ENCODE data around the gene C22orf15. TPM values are rescaled to one million over a fixed set of nuclear protein-coding genes. Genes with fewer than 3 reads are reported as not detected.

C22orf15 gene
- total and polyA plus RNA-seq, 7 experiments from 2014 or later, result 1.2 to 5.7 (median 2.3) TPM; not detected in 1

DNA sequence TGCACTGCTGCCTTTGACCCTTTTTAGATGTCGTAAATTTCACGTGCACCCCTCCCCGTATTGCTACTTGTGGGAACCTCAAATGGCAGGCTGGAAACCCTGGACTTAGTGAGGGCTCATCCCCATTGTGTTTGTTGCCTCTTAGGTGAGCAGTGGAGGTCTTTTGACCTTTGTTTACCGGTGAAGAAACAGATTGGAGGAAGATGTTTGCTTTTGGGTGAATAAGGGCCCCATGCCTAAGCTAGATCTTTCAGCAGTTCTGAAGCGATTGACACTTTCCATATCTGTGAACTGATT is 24.8 kb downstream of the C22orf15 start:
- H3K4me1 Mint-ChIP-seq, result peaks cover 13 to 59% (median 47%) of the 10 kb centered on the region in 7 donors
- no peaks in the 10 kb centered on the region for H3K9me3 ChIP-seq (ENCODE audit: control insufficient read depth in 2 of 3, low read length in 3 of 3)
- peak overlapping the region; percentile 85 for H3K4me3 ChIP-seq (ENCODE audit: low read length)
- H3K27me3 Mint-ChIP-seq, result no peaks in the 10 kb centered on the region
- H3K36me3 ChIP-seq (ENCODE audit: control insufficient read depth in 2 of 3, insufficient read depth in 3 of 3, low read length in 3 of 3), result peaks cover 0 to 20% (median 0%) of the 10 kb centered on the region in 3 experiments
- CTCF ChIA-PET, result interaction anchor here (1.1 kb wide), 1 partner anchor 107 kb away, joined by 3 read pairs; the partner anchor contains the start of gene MIF
- POLR2A ChIA-PET, result interaction anchor here (0.6 to 6.4 kb wide), 10 partner anchors 9 to 223 kb away, joined by 3 to 62 read pairs (median 6); partner anchors contain the start of genes CABIN1, CHCHD10, MIF and MMP11
- peaks cover 11 to 17% of the 10 kb centered on the region in 2 donors for H3K4me1 ChIP-seq (ENCODE audit: control insufficient read depth in 2 of 2, insufficient read depth in 2 of 2, low read length in 2 of 2)
- H3K4me3 Mint-ChIP-seq, result peak overlapping the region; percentile 81 to 94 (median 91)
- no peaks in the 10 kb centered on the region for H3K27me3 ChIP-seq (ENCODE audit: control insufficient read depth in 2 of 2, insufficient read depth in 2 of 2, low read length in 2 of 2)
- H3K27ac ChIP-seq (ENCODE audit: low read depth, low read length), result peak overlapping the region; percentile 99
- DNase-seq (no peak), ATAC-seq (peak; percentile 37)
- peaks cover 0 to 15% (median 0%) of the 10 kb centered on the region in 5 donors for H3K36me3 Mint-ChIP-seq
- no peaks in the 10 kb centered on the region for H3K9me3 Mint-ChIP-seq
- H3K27ac Mint-ChIP-seq, result peak overlapping the region; percentile 74 to 97 (median 94)
- intact Hi-C loops (cut with micrococcal nuclease), result loop anchor here (1.0 to 5.0 kb wide), 11 partner anchors 16 to 768 kb away; partner anchors contain the start of genes DERL3 (in 2 of the 2), CABIN1 (in 1 of the 2), CHCHD10 (in 1 of the 2) and GUCD1 (in 1 of the 2)

DNA sequence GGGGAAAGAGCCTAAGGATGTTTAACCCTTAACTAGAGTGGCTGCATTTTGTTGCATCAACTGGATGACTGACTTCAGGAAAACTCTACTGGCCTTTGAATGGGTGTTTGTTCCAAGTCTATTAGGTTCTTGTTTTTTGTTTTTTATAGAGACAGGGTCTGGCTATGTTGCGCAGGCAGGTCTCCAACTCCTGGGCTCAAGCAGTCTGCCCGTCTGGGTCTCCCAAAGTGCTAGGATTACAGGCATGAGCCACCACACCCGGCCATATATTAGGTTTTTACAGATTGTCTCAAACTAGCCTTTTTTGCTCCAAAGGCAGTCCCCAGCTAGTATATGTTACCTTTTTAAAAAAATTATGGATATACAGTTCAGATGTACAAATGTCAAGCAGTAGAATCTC is 25.1 kb downstream of the C22orf15 start:
- Histone ChIP-seq H3K9me3 (ENCODE audit: control insufficient read depth in 2 of 3, low read length in 3 of 3) (no peaks in the 10 kb centered on the region), H3K27me3 (ENCODE audit: control insufficient read depth in 2 of 2, insufficient read depth in 2 of 2, low read length in 2 of 2) (no peaks in the 10 kb centered on the region), H3K4me3 (ENCODE audit: low read length) (peak overlapping the region; percentile 85), H3K27ac (ENCODE audit: low read depth, low read length) (peak overlapping the region; percentile 99), H3K4me1 (ENCODE audit: control insufficient read depth in 2 of 2, insufficient read depth in 2 of 2, low read length in 2 of 2) (peaks cover 11 to 17% of the 10 kb centered on the region in 2 donors), H3K36me3 (ENCODE audit: control insufficient read depth in 2 of 3, insufficient read depth in 3 of 3, low read length in 3 of 3) (peaks cover 0 to 23% (median 0%) of the 10 kb centered on the region in 3 experiments)
- H3K4me1 Mint-ChIP-seq, result peaks cover 17 to 63% (median 50%) of the 10 kb centered on the region in 7 donors
- peak overlapping the region; percentile 74 to 97 (median 94) for H3K27ac Mint-ChIP-seq
- no peaks in the 10 kb centered on the region for H3K9me3 Mint-ChIP-seq
- intact Hi-C loops (cut with micrococcal nuclease), result loop anchor here (1.0 to 5.0 kb wide), 11 partner anchors 17 to 767 kb away; partner anchors contain the start of genes DERL3 (in 2 of the 2), CABIN1 (in 1 of the 2), CHCHD10 (in 1 of the 2) and GUCD1 (in 1 of the 2)
- peaks cover 0 to 17% (median 2%) of the 10 kb centered on the region in 5 donors for H3K36me3 Mint-ChIP-seq
- ATAC-seq, result no peak
- no peak for DNase-seq
- POLR2A ChIA-PET, result interaction anchor here (0.6 to 6.4 kb wide), 7 partner anchors 10 to 521 kb away, joined by 3 to 62 read pairs (median 7); partner anchors contain the start of genes CABIN1, CHCHD10, MIF and MMP11
- peak overlapping the region; percentile 81 to 94 (median 91) for H3K4me3 Mint-ChIP-seq
- CTCF ChIA-PET, result interaction anchor here (0.7 kb wide), 1 partner anchor 319 kb away, joined by 4 read pairs; no protein-coding TSS in a partner anchor
- H3K27me3 Mint-ChIP-seq, result no peaks in the 10 kb centered on the region

DNA sequence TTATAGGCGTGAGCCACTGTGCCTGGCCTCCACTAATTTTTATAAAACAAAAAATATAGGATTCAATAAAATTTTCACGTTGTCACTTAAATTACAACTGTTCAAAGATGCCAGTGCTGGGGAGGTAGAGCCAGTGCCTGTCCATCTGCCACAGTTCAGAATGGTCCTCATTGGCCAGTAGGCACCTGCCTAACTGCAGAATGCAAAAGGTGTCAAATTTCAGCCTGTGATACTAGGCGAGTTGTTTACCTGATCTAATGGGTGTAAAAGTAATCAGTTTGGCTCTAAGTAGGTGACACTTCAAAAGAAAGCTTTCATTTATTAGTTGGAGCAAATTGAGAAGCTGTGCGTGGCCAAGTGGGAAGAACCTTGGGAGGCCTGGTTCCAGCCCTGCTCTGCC is 26.3 kb downstream of the C22orf15 start:
- POLR2A ChIA-PET, result interaction anchor here (0.6 to 6.4 kb wide), 3 partner anchors 18 to 68 kb away, joined by 3 to 62 read pairs (median 4); partner anchors contain the start of genes CHCHD10, MMP11 and SLC2A11
- no peak for ATAC-seq

DNA sequence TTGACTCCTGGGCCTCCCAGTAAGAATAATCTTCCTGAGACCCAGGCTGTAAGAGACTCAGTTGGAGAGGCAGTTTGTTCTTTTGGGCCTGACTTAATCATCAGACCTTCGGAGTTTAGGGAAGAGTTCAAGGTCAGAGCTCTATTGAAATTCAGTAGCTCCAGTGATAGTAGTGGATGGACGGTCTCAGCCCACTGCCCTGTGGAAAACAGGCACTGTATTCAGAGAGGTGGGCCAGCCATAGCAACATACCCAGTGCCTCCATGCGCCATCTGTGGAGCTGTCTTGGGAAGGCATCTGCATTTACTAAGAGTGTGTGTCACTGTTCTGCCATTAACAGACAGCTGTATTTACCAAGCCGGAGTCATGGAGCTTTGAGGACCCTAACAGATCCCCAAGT is 26.8 kb downstream of the C22orf15 start:
- H3K27ac Mint-ChIP-seq, result peak overlapping the region in 6 of 9 donors; percentile 6 to 44 (median 32)
- ATAC-seq (no peak), DNase-seq (no peak)
- no peak overlapping the region for H3K4me3 ChIP-seq (ENCODE audit: low read length)
- no peak overlapping the region for H3K27ac ChIP-seq (ENCODE audit: low read depth, low read length)
- no peaks in the 10 kb centered on the region for H3K9me3 ChIP-seq (ENCODE audit: control insufficient read depth in 2 of 3, low read length in 3 of 3)
- ChIA-PET POLR2A (interaction anchor here (0.6 to 6.4 kb wide), 3 partner anchors 19 to 68 kb away, joined by 3 to 62 read pairs (median 4); partner anchors contain the start of genes CHCHD10, MMP11 and SLC2A11), CTCF (interaction anchor here (0.6 to 1.5 kb wide), 2 partner anchors 105 to 213 kb away, joined by 3 read pairs; partner anchors contain the start of gene MIF)
- H3K4me1 ChIP-seq (ENCODE audit: control insufficient read depth in 2 of 2, insufficient read depth in 2 of 2, low read length in 2 of 2), result peaks cover 11 to 13% of the 10 kb centered on the region in 2 donors
- H3K4me3 Mint-ChIP-seq, result peak overlapping the region in 9 of 10 donors; percentile 8 to 94 (median 43)
- H3K27me3 ChIP-seq (ENCODE audit: control insufficient read depth in 2 of 2, insufficient read depth in 2 of 2, low read length in 2 of 2), result no peaks in the 10 kb centered on the region
- H3K36me3 Mint-ChIP-seq, result peaks cover 3 to 22% (median 7%) of the 10 kb centered on the region in 5 donors
- H3K36me3 ChIP-seq (ENCODE audit: control insufficient read depth in 2 of 3, insufficient read depth in 3 of 3, low read length in 3 of 3), result peaks cover 0 to 40% (median 0%) of the 10 kb centered on the region in 3 experiments
- peaks cover 16 to 60% (median 50%) of the 10 kb centered on the region in 7 donors for H3K4me1 Mint-ChIP-seq
- no peaks in the 10 kb centered on the region for H3K9me3 Mint-ChIP-seq
- intact Hi-C loops (cut with micrococcal nuclease), result loop anchor here in 1 of 2 donors (5.0 kb wide), 1 partner anchor 68 kb away; the partner anchor contains the start of gene SLC2A11
- H3K27me3 Mint-ChIP-seq, result no peaks in the 10 kb centered on the region

More for the DNA sequence above, 26.3 kb downstream of the C22orf15 start:
- no peak overlapping the region for H3K4me3 ChIP-seq (ENCODE audit: low read length)
- H3K36me3 Mint-ChIP-seq, result peaks cover 3 to 22% (median 7%) of the 10 kb centered on the region in 5 donors
- H3K4me1 Mint-ChIP-seq, result peaks cover 21 to 64% (median 55%) of the 10 kb centered on the region in 7 donors
- H3K27me3 ChIP-seq (ENCODE audit: control insufficient read depth in 2 of 2, insufficient read depth in 2 of 2, low read length in 2 of 2), result no peaks in the 10 kb centered on the region
- CTCF ChIA-PET, result interaction anchor here (0.5 to 1.5 kb wide), 4 partner anchors 20 to 212 kb away, joined by 3 read pairs; partner anchors contain the start of gene MIF
- no peaks in the 10 kb centered on the region for H3K9me3 ChIP-seq (ENCODE audit: control insufficient read depth in 2 of 3, low read length in 3 of 3)
- H3K27ac Mint-ChIP-seq, result peak overlapping the region in 1 of 9 donors; percentile 25
- H3K27ac ChIP-seq (ENCODE audit: low read depth, low read length), result no peak overlapping the region
- peaks cover 11 to 16% of the 10 kb centered on the region in 2 donors for H3K4me1 ChIP-seq (ENCODE audit: control insufficient read depth in 2 of 2, insufficient read depth in 2 of 2, low read length in 2 of 2)
- no peaks in the 10 kb centered on the region for H3K9me3 Mint-ChIP-seq
- no peak for DNase-seq
- H3K27me3 Mint-ChIP-seq, result no peaks in the 10 kb centered on the region
- intact Hi-C loops (cut with micrococcal nuclease), result loop anchor here in 1 of 2 donors (5.0 kb wide), 1 partner anchor 68 kb away; the partner anchor contains the start of gene SLC2A11
- H3K4me3 Mint-ChIP-seq, result peak overlapping the region in 9 of 10 donors; percentile 8 to 94 (median 45)
- peaks cover 0 to 35% (median 0%) of the 10 kb centered on the region in 3 experiments for H3K36me3 ChIP-seq (ENCODE audit: control insufficient read depth in 2 of 3, insufficient read depth in 3 of 3, low read length in 3 of 3)

DNA sequence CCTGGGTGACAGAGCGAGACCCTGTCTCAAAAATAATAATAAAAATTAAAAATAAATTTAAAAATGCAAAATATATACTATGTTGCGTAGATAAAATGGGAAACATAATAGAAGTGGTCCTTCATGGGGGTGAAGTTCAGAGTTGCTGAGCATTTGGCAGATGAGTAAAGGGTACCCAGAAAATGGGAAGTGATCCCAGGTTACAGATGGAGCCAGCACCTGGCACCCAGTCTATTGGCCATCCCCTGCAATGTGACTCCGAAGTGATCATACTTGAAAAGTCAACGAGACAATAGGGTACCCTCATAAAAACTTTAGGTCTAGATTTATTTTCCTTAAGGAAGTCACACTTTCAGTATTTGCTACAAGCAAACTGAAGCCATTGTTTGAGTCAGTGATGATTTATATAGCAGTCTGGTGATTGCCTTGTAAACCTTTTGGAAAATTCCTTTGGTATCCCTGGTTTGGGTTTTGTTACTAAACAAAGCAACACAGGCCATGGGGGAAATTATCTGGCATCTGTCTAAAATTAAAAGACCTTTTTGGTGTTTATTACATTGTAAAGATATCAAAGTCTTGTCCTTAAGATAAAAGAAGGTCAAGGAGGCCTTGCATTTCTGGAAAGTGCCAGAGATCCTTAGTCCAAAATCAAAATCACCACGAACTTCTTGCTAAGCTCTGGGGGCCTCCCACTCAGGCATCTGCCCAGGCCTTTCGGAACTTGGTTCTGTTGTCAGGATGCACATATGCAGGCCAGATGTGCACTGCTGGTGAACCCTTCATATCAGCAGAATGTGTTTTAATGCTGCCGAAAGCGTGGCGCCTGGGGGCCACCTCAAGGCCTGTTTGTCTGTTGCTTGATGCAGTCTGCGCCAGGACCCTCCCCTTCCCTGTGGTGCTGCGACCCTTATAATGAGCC is 28.3 kb downstream of the C22orf15 start:
- Mint-ChIP-seq H3K36me3 (peaks cover 4 to 25% (median 9%) of the 10 kb centered on the region in 5 donors), H3K4me3 (no peak overlapping the region), H3K9me3 (no peaks in the 10 kb centered on the region), H3K4me1 (peaks cover 16 to 55% (median 46%) of the 10 kb centered on the region in 7 donors), H3K27me3 (no peaks in the 10 kb centered on the region), H3K27ac (no peak overlapping the region)
- Histone ChIP-seq H3K36me3 (ENCODE audit: control insufficient read depth in 2 of 3, insufficient read depth in 3 of 3, low read length in 3 of 3) (peaks cover 0 to 52% (median 7%) of the 10 kb centered on the region in 3 experiments), H3K4me1 (ENCODE audit: control insufficient read depth in 2 of 2, insufficient read depth in 2 of 2, low read length in 2 of 2) (peaks cover 11 to 12% of the 10 kb centered on the region in 2 donors), H3K27ac (ENCODE audit: low read depth, low read length) (no peak overlapping the region), H3K27me3 (ENCODE audit: control insufficient read depth in 2 of 2, insufficient read depth in 2 of 2, low read length in 2 of 2) (no peaks in the 10 kb centered on the region), H3K4me3 (ENCODE audit: low read length) (no peak overlapping the region), H3K9me3 (ENCODE audit: control insufficient read depth in 2 of 3, low read length in 3 of 3) (no peaks in the 10 kb centered on the region)
- DNase-seq (no peak), ATAC-seq (no peak)
- CTCF ChIA-PET, result no interaction called here
- POLR2A ChIA-PET, result interaction anchor here (0.6 kb wide), 1 partner anchor 153 kb away, joined by 3 read pairs; no protein-coding TSS in a partner anchor
- intact Hi-C loops (cut with micrococcal nuclease), result no loop called here

All from naive thymus-derived CD4-positive, alpha-beta T cell (primary cell).